ENCODE data around the gene GPD2.

Gene GPD2

DNA sequence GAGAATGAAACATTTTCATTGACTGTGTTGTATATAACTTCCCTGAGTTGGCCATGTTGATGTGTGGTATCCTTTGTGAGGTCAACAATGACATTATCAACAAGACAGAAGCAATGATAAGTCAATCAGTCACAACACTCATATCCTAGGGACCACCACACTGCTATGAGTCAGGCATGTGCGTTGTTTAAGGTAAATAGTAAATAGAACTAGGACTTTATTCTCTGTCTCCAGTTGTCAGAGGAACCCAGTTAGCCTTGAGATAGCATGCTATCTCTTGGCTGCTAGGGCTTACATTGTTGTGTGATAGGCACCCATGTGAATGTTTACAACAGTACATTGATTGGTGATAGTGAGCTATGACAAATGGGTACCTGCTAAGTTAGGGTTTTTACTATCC lies 37.3 kb downstream of the GPD2 start:
- DNase-seq (ENCODE audit: low read depth), result no peak
- TF ChIP-seq, protein P1, sequence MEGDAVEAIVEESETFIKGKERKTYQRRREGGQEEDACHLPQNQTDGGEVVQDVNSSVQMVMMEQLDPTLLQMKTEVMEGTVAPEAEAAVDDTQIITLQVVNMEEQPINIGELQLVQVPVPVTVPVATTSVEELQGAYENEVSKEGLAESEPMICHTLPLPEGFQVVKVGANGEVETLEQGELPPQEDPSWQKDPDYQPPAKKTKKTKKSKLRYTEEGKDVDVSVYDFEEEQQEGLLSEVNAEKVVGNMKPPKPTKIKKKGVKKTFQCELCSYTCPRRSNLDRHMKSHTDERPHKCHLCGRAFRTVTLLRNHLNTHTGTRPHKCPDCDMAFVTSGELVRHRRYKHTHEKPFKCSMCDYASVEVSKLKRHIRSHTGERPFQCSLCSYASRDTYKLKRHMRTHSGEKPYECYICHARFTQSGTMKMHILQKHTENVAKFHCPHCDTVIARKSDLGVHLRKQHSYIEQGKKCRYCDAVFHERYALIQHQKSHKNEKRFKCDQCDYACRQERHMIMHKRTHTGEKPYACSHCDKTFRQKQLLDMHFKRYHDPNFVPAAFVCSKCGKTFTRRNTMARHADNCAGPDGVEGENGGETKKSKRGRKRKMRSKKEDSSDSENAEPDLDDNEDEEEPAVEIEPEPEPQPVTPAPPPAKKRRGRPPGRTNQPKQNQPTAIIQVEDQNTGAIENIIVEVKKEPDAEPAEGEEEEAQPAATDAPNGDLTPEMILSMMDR (IDR thresholded peaks at IDR 0.05; ENCODE audit: low read length, missing control alignments), result no peak
- no peak overlapping the region for H3K4me3 ChIP-seq (replicated peaks; ENCODE audit: low read depth, low read length)

DNA sequence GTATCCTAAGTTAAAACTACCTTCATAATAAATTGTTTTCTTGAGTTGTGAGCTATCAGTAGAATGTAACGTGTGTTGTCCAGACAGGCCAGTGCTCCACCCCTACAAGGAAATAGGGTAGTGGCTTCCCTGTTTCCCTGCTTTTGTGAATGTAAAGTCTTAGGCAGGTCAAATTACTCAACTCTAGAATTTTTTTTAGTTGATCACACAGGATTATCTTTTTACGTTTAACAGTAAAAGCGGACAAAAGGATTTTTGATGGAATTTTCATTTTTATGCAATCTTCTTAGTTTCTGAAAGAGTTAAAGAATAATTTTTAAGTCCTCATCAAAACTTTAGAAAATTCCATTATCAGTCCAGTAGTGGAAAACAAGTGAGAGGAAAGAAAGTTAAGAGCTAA lies 38.2 kb downstream of the GPD2 start:
- no peak overlapping the region for H3K4me3 ChIP-seq (replicated peaks; ENCODE audit: low read depth, low read length)
- TF ChIP-seq, protein P1 (IDR thresholded peaks at IDR 0.05; ENCODE audit: low read length, missing control alignments), result no peak
- no peak for DNase-seq (ENCODE audit: low read depth)

DNA sequence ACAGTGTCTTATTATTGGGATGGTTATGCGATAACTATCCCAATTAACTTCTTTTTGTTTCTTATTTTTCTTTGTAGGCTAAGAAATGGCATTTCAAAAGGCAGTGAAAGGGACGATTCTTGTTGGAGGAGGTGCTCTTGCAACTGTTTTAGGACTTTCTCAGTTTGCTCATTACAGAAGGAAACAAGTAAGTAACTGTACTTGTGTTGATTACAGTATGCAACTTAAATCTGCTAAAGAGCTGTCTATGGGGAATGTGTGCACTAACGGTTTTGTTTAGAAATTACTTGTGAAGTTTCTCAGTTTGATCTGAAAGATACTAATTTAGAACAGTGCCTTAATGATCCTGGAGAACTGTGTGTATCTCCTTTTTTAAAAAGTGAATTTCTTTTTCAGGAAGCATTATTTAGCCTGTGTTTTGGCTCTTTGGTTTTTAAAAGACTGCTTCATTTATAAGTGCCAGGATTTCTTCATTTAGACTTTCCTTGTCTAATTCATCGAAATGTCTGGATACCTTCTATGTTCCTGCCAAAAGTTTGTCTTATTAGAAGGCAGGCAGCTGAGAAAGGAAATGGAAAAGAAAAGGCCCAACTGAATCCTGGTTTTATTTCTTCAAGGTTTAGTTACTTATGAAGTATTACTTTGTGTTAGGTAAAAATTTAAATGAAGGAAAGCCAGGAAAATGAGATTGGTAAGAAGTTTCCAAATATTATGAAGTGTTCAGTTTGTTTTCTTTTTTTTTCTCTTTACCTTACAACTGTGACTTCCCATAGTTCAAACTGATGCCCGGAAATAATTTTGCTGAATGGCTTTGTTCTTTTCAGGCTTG lies 40.1 kb downstream of the GPD2 start:
- TF ChIP-seq, protein P1 (IDR thresholded peaks at IDR 0.05; ENCODE audit: low read length, missing control alignments), result no peak
- H3K4me3 ChIP-seq (replicated peaks; ENCODE audit: low read depth, low read length), result no peak overlapping the region
- DNase-seq (ENCODE audit: low read depth), result no peak

DNA sequence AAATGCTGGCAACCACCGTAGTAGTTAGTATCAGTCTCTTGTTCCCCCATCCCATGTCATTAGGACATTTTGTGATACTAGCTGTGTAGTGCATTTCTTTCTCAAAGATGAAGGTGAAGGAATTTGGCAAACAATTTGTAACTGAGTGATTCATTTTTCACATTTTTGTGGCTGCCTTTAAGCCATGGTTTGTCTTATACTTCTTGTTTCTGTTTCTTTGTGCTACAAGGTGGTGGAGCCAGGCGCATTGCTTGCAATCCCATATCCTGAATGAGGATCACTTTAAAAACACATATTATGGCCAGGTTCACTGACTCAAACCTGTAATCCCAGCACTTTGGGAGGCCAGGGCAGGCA lies 40.6 kb downstream of the GPD2 start:
- no peak overlapping the region for H3K4me3 ChIP-seq (replicated peaks; ENCODE audit: low read depth, low read length)
- TF ChIP-seq, protein P1 (IDR thresholded peaks at IDR 0.05; ENCODE audit: low read length, missing control alignments), result no peak
- peak; percentile 76 for DNase-seq (ENCODE audit: low read depth)

DNA sequence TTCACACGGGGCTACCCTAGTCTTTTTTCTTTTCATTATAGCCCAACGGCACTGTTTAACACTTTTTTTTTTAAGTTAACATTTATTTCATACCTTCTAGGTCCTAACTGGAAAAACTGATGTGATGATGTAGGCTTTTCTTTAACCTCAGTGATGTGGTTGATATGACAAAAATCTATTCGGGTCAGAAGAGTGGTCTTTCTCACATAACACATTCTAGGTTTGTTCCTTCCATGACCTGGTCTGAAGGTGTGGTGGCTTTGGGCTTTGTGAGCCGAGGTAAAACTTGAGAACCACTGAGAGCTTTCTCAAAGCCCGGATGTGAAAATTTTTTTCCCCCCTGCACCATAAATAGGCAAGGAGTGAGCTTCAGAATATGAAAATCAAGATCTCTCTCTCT lies 44.2 kb downstream of the GPD2 start:
- no peak for DNase-seq (ENCODE audit: low read depth)

DNA sequence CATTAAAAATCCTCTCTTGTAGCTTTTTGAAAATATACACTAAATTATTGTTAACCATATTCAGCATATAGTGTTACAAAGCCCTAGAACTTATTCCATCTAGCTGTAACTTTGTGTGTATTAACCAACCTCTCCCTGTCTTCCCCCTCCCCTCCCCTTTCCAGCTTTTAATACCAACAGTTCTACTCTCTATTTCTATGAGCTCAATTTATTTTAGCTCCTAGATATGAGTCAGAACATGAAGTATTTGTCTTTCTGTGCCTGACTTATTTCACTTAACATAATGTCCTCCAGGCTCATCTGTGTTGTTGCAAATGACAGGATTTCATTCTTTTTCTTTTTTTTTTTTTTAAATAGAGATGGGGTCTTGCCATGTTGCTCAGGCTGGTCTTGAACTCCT lies 45.1 kb downstream of the GPD2 start:
- no peak overlapping the region for H3K4me3 ChIP-seq (replicated peaks; ENCODE audit: low read depth, low read length)
- TF ChIP-seq, protein P1 (IDR thresholded peaks at IDR 0.05; ENCODE audit: low read length, missing control alignments), result no peak
- no peak for DNase-seq (ENCODE audit: low read depth)

More for the DNA sequence above, 44.2 kb downstream of the GPD2 start:
- TF ChIP-seq, protein P1 (IDR thresholded peaks at IDR 0.05; ENCODE audit: low read length, missing control alignments), result no peak
- H3K4me3 ChIP-seq (replicated peaks; ENCODE audit: low read depth, low read length), result no peak overlapping the region

DNA sequence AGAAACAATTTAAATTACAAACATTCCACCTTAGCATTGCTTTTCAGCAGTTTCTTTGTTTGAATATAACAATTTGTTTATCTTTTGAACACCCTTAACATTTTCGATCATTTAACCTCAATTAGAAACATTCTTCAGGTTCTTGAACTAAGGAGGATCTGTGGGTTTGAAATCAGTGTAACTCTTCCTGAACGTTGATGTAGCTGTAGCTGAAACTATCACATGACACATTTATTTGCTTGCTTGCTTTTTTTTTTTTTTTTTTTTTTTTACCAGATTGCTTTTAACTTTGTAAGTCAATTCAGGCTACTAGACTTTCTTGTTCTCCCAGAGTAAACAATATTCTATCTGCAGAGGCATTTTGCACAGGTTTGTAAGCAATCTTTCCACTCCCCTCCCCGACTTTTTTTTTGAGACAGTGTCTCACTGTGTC lies 47.6 kb downstream of the GPD2 start:
- TF ChIP-seq, protein P1 (IDR thresholded peaks at IDR 0.05; ENCODE audit: low read length, missing control alignments), result no peak
- H3K4me3 ChIP-seq (replicated peaks; ENCODE audit: low read depth, low read length), result no peak overlapping the region
- no peak for DNase-seq (ENCODE audit: low read depth)
